GM23338 (cell line): ENCODE results near the gene COL9A3. TPM values are rescaled to one million over a fixed set of nuclear protein-coding genes. Genes with fewer than 3 reads are reported as not detected.

Experiments used
- ATAC-seq: fragments of 200-7000 bp; cut with Tn5 transposase; 3 replicates; pipeline ENCODE4 v1.9.1; 2020
- DNase-seq: peaks from one replicate; pipeline ENCODE4 v3.0.0-alpha.2; 2015; ENCODE audit warnings: low spot score
- H2AFZ ChIP-seq: fragments of 200-600 bp; sonication (generic); 2 replicates; pipeline ENCODE4 v1.8.0; 2016; ENCODE audit warnings: antibody characterized with exemption, mild to moderate bottlenecking, moderate library complexity
- H3F3A ChIP-seq: fragments of 200-600 bp; sonication (generic); replicated peaks from 2 replicates; pipeline ENCODE4 v1.8.0; 2017; ENCODE audit warnings: antibody characterized with exemption, mixed run types, low read depth
- H3K27ac ChIP-seq: fragments of 200-600 bp; sonication (generic); 2 replicates; pipeline ENCODE4 v1.6.1; 2016; ENCODE audit warnings: low read depth
- H3K27me3 ChIP-seq: fragments of 200-600 bp; sonication (generic); 2 replicates; pipeline ENCODE4 v1.8.0; 2016; ENCODE audit warnings: mild to moderate bottlenecking, mixed run types, moderate library complexity; ENCODE audit not compliant: insufficient read depth
- H3K36me3 ChIP-seq: fragments of 200-600 bp; sonication (generic); 2 replicates; pipeline ENCODE4 v1.8.0; 2016; ENCODE audit warnings: mild to moderate bottlenecking; ENCODE audit not compliant: insufficient read depth
- H3K4me1 ChIP-seq: fragments of 200-600 bp; sonication (generic); 2 replicates; pipeline ENCODE4 v1.8.0; 2016; ENCODE audit warnings: mild to moderate bottlenecking, moderate library complexity; ENCODE audit not compliant: insufficient read depth
- H3K4me2 ChIP-seq: fragments of 200-600 bp; sonication (generic); 2 replicates; pipeline ENCODE4 v1.7.1; 2017; ENCODE audit warnings: mixed run types
- H3K4me3 ChIP-seq: fragments of 200-600 bp; sonication (generic); 2 replicates; pipeline ENCODE4 v1.6.1; 2016; ENCODE audit warnings: mixed run types
- H3K79me2 ChIP-seq: fragments of 200-600 bp; sonication (generic); replicated peaks from 2 replicates; pipeline ENCODE4 v1.8.0; 2017; ENCODE audit warnings: mild to moderate bottlenecking; ENCODE audit not compliant: insufficient read depth
- H3K9me2 ChIP-seq: fragments of 200-600 bp; sonication (generic); 2 replicates; pipeline ENCODE4 v1.8.0; 2017; ENCODE audit not compliant: insufficient read depth
- H4K20me1 ChIP-seq: fragments of 200-600 bp; sonication (generic); replicated peaks from 2 replicates; pipeline ENCODE4 v1.8.0; 2017; ENCODE audit warnings: mild to moderate bottlenecking; ENCODE audit not compliant: insufficient read depth
- H3K27ac Mint-ChIP-seq: 2 replicates; pipeline ENCODE4 v1.8.0; 2020; ENCODE audit warnings: inconsistent platforms, mild to moderate bottlenecking, moderate library complexity, mixed read lengths
- H3K27me3 Mint-ChIP-seq: 3 replicates; pipeline ENCODE4 v1.8.0; 2022; ENCODE audit warnings: low read depth, mild to moderate bottlenecking, moderate library complexity, mixed read lengths, inconsistent platforms; ENCODE audit not compliant: insufficient read depth, poor library complexity
- H3K36me3 Mint-ChIP-seq: 3 replicates; pipeline ENCODE4 v1.8.0; 2021; ENCODE audit warnings: low read depth, mild to moderate bottlenecking, inconsistent platforms, moderate library complexity, mixed read lengths
- H3K4me1 Mint-ChIP-seq: 3 replicates; pipeline ENCODE4 v1.8.0; 2020; ENCODE audit warnings: mild to moderate bottlenecking, inconsistent platforms, mixed read lengths
- H3K4me3 Mint-ChIP-seq: 3 replicates; pipeline ENCODE4 v1.8.0; 2021; ENCODE audit warnings: moderate library complexity, mild to moderate bottlenecking, inconsistent platforms, mixed read lengths
- H3K9me3 Mint-ChIP-seq: 3 replicates; pipeline ENCODE4 v1.8.0; 2020; ENCODE audit warnings: moderate library complexity, mild to moderate bottlenecking, inconsistent platforms, mixed read lengths
- CREB1 ChIP-seq: fragments of 250-450 bp; sonication (Bioruptor Pico); IDR thresholded peaks from 2 replicates; pipeline ENCODE4 v1.5.0; 2020; ENCODE audit warnings: low read depth, mild to moderate bottlenecking, moderate library complexity
- CTCF ChIP-seq, 2 experiments: fragments of 200-600 bp in 1 of 2; sonication (generic) in 1 of 2; conservative IDR thresholded peaks; 2 replicates each; pipeline versions ENCODE4 v1.5.1 to v1.6.1; 2016 to 2017; ENCODE audit warnings: antibody characterized with exemption in 2 of 2, low read depth in 2 of 2, mild to moderate bottlenecking in 2 of 2, moderate library complexity in 1 of 2
- STAT1 ChIP-seq: IDR thresholded peaks from one replicate; pipeline ENCODE4 v1.6.1; 2016; ENCODE audit warnings: antibody characterized with exemption; ENCODE audit not compliant: unreplicated experiment
- ZNF114 ChIP-seq: fragments of 250-450 bp; sonication (Bioruptor Pico); IDR thresholded peaks from 2 replicates; pipeline ENCODE4 v1.5.0; 2020; ENCODE audit warnings: mild to moderate bottlenecking, moderate library complexity
- ZNF331 ChIP-seq: fragments of 250-450 bp; sonication (Bioruptor Pico); IDR thresholded peaks from 2 replicates; pipeline ENCODE4 v1.5.0; 2020; ENCODE audit warnings: low read depth, mild to moderate bottlenecking, moderate library complexity
- polyA plus RNA-seq: library from polyadenylated mRNA; unstranded; fragments of >200 nt; fragmentation: Nextera tagmentation; extraction: Ambion mirVana; gene quantifications from 2 replicates; pipeline ENCODE4 v1.2.1, GENCODE V29; 2016
- total RNA-seq: library from RNA; depleted of rRNA; stranded (reverse); fragments of >200 nt; shearing (Covaris generic); gene quantifications from 2 replicates; pipeline ENCODE4 v1.2.3, GENCODE V29; 2014
- TF ChIP-seq, protein P1 (sequence below): fragments of 250-450 bp; sonication (Bioruptor Pico); IDR thresholded peaks from 2 replicates; pipeline ENCODE4 v1.5.0; 2020; ENCODE audit warnings: mild to moderate bottlenecking, moderate library complexity

Gene COL9A3
- total and polyA plus RNA-seq, 2 experiments from 2014 or later: 74.9 to 113 TPM

GRCh38 chr20:62814709-62815065 is 2.2 kb upstream of the COL9A3 start:
- Mint-ChIP-seq H3K36me3 (peaks cover 3% of the 10 kb centered on the region; the same call in 1 of the 3 replicates), H3K4me3 (no peak overlapping the region), H3K27me3 (peaks cover 17% of the 10 kb centered on the region), H3K4me1 (peaks cover 16% of the 10 kb centered on the region), H3K9me3 (no peaks in the 10 kb centered on the region), H3K27ac (no peak overlapping the region)
- no peak for ATAC-seq
- H3F3A ChIP-seq: 0 out of 2 replicates have a peak, but pooled peaks cover 4% of the 10 kb centered on the region
- 0 out of 2 replicates have a peak overlapping the region, but pooled peaks have one; percentile 66 for H3K27ac ChIP-seq
- H2AFZ ChIP-seq: no peak overlapping the region
- DNase-seq: no peak
- H3K4me2 ChIP-seq: no peak overlapping the region
- peaks cover 10% of the 10 kb centered on the region; the same call in 1 of the 2 replicates for H3K4me1 ChIP-seq
- H3K9me2 ChIP-seq: no peaks in the 10 kb centered on the region
- H3K79me2 ChIP-seq: peaks cover 8% of the 10 kb centered on the region; the same call in 1 of the 2 replicates
- TF ChIP-seq ZNF331 (CRISPR knock-in tag) (no peak), CREB1 (CRISPR knock-in tag) (no peak), ZNF114 (CRISPR knock-in tag) (no peak), STAT1 (no peak), CTCF (conservative IDR thresholded peaks at IDR 0.05; ENCODE audit: low read depth in 2 of 2) (no peak)
- TF ChIP-seq, protein P1, sequence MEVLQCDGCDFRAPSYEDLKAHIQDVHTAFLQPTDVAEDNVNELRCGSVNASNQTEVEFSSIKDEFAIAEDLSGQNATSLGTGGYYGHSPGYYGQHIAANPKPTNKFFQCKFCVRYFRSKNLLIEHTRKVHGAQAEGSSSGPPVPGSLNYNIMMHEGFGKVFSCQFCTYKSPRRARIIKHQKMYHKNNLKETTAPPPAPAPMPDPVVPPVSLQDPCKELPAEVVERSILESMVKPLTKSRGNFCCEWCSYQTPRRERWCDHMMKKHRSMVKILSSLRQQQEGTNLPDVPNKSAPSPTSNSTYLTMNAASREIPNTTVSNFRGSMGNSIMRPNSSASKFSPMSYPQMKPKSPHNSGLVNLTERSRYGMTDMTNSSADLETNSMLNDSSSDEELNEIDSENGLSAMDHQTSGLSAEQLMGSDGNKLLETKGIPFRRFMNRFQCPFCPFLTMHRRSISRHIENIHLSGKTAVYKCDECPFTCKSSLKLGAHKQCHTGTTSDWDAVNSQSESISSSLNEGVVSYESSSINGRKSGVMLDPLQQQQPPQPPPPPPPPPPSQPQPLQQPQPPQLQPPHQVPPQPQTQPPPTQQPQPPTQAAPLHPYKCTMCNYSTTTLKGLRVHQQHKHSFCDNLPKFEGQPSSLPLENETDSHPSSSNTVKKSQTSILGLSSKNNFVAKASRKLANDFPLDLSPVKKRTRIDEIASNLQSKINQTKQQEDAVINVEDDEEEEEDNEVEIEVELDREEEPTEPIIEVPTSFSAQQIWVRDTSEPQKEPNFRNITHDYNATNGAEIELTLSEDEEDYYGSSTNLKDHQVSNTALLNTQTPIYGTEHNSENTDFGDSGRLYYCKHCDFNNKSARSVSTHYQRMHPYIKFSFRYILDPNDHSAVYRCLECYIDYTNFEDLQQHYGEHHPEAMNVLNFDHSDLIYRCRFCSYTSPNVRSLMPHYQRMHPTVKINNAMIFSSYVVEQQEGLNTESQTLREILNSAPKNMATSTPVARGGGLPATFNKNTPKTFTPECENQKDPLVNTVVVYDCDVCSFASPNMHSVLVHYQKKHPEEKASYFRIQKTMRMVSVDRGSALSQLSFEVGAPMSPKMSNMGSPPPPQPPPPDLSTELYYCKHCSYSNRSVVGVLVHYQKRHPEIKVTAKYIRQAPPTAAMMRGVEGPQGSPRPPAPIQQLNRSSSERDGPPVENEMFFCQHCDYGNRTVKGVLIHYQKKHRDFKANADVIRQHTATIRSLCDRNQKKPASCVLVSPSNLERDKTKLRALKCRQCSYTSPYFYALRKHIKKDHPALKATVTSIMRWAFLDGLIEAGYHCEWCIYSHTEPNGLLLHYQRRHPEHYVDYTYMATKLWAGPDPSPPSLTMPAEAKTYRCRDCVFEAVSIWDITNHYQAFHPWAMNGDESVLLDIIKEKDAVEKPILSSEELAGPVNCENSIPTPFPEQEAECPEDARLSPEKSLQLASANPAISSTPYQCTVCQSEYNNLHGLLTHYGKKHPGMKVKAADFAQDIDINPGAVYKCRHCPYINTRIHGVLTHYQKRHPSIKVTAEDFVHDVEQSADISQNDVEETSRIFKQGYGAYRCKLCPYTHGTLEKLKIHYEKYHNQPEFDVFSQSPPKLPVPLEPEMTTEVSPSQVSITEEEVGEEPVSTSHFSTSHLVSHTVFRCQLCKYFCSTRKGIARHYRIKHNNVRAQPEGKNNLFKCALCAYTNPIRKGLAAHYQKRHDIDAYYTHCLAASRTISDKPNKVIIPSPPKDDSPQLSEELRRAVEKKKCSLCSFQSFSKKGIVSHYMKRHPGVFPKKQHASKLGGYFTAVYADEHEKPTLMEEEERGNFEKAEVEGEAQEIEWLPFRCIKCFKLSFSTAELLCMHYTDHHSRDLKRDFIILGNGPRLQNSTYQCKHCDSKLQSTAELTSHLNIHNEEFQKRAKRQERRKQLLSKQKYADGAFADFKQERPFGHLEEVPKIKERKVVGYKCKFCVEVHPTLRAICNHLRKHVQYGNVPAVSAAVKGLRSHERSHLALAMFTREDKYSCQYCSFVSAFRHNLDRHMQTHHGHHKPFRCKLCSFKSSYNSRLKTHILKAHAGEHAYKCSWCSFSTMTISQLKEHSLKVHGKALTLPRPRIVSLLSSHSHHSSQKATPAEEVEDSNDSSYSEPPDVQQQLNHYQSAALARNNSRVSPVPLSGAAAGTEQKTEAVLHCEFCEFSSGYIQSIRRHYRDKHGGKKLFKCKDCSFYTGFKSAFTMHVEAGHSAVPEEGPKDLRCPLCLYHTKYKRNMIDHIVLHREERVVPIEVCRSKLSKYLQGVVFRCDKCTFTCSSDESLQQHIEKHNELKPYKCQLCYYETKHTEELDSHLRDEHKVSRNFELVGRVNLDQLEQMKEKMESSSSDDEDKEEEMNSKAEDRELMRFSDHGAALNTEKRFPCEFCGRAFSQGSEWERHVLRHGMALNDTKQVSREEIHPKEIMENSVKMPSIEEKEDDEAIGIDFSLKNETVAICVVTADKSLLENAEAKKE (CRISPR knock-in tag): no peak
- no peaks in the 10 kb centered on the region for H4K20me1 ChIP-seq
- H3K4me3 ChIP-seq: peak overlapping the region; percentile 70; the same call in 1 of the 2 replicates
- H3K27me3 ChIP-seq: peaks cover 7% of the 10 kb centered on the region; the same call in 1 of the 2 replicates
- no peaks in the 10 kb centered on the region for H3K36me3 ChIP-seq
